Motor neuron (in vitro differentiated cells): ENCODE data around the gene AMFR. TPM values are rescaled to one million over a fixed set of nuclear protein-coding genes. Genes with fewer than 3 reads are reported as not detected.
"Not testable (repeated sequence)": the region's sequence is repeated elsewhere in the genome, so short reads cannot be mapped to it uniquely, and the experiment has no call there.

ENCODE experiments used
- ATAC-seq, 8 experiments: fragments of 200-7000 bp; cut with Tn5 transposase; replicated peaks in 6 of 8; 2 replicates each; pipeline ENCODE4 v1.8.0; 2021; ENCODE audit warnings: mild to moderate bottlenecking in 8 of 8, moderate library complexity in 8 of 8
- H3K27ac ChIP-seq, 2 donors: fragments of 250-450 bp; sonication (Bioruptor Pico); 2 replicates each; pipeline ENCODE4 v1.9.0; 2021; ENCODE audit warnings: antibody characterized with exemption in 2 of 2, mild to moderate bottlenecking in 2 of 2, moderate library complexity in 1 of 2
- H3K4me1 ChIP-seq, 2 donors: fragments of 250-450 bp; sonication (Bioruptor Pico); replicated peaks in 1 of 2; 2 replicates each; pipeline ENCODE4 v1.6.1; 2021; ENCODE audit warnings: antibody characterized with exemption in 2 of 2, mild to moderate bottlenecking in 2 of 2, moderate library complexity in 1 of 2
- H3K4me3 ChIP-seq, 5 donors: fragments of 250-450 bp; sonication (Bioruptor Pico); 2 replicates each; pipeline ENCODE4 v1.9.0; 2021; ENCODE audit warnings: antibody characterized with exemption in 5 of 5, mild to moderate bottlenecking in 5 of 5, moderate library complexity in 4 of 5
- WGBS, 10 experiments: fragments of 450-650 bp; shearing (Covaris generic); methylation state at CpG; one replicate each; pipeline ENCODE4 v1.0.0; 2022; 5-methylcytosine and 5-hydroxymethylcytosine counted together
- in situ Hi-C, 9 experiments: fragments of 400-800 bp; cut with MboI; loops; one replicate each; pipeline ENCODE4 v1.15.0; 2021; ENCODE audit warnings: low sequenced_read_pairs in 9 of 9, low pct_unique_long_range_greater_than_20kb in 2 of 9; ENCODE audit not compliant: unreplicated experiment in 9 of 9
- total RNA-seq, 8 experiments: library from RNA; unstranded; fragments of 300-600 nt; gene quantifications; 2 replicates each; pipeline versions ENCODE4 v1.2.3 to v1.2.4, GENCODE V29; 2022

AMFR gene
- total RNA-seq, 8 experiments from 2014 or later, result 49.1 to 165 (median 60.1) TPM

DNA sequence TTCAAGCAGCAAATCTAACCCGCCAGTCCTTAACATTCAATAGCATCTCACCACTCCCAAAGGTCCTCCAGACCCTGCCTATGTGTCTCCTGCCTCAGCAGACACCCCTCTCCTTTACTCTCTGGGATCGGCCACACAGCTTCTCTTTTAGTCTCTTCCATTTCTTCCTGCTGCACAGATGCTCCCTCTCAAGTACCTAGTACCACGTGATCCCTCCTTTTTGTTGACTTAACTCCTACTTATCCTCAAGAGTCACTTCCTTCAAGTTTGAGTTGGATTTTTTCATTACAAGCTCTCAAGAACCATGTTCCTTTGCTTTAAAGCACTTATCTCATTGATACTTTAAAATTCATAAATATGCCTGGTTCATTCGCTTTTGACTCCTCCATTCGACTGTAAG, 24.9 kb downstream of the AMFR start:
- H3K4me1 ChIP-seq, result peaks cover 0 to 10% of the 10 kb centered on the region in 2 donors
- in situ Hi-C loops, result no loop called here
- no peak overlapping the region for H3K4me3 ChIP-seq
- 11 to 100% (median 77%) methylated on average over 1 to 5 of the region's 5 CpGs for WGBS, 10 experiments
- ATAC-seq, result no peak
- H3K27ac ChIP-seq, result no peak overlapping the region

DNA sequence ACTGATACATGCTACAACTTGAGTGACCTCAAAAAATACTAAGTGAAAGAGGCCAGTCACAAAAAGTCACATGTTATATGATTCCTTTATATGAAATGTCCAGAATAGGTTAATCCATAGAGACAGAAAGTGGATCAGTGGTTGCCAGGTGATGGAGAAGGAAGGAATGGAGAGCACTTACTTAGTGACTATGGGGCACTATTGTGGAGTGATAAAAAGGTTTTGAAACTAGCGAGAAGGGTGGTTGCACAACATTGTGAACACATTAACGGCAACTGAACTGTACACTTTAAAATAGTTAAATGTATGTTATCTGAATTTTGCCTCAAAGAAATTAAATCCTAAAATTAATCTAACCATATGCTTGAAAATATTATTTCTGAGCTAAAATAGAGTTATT, 25.9 kb downstream of the AMFR start:
- peak in 4 of 8 experiments; percentile 50 to 100 (median 78) for ATAC-seq
- in situ Hi-C loops, result no loop called here
- no peak overlapping the region for H3K27ac ChIP-seq
- H3K4me3 ChIP-seq, result no peak overlapping the region
- WGBS, 10 experiments, result 0 to 100% (median 60%) methylated on average over 1 to 2 of the region's 2 CpGs; no CpG with 5 or more reads in 1 of the 10 experiments
- peaks cover 0 to 10% of the 10 kb centered on the region in 2 donors for H3K4me1 ChIP-seq

GRCh38 chr16:56399047-56399446, 26.3 kb downstream of the AMFR start:
- Histone ChIP-seq H3K4me3 (no peak overlapping the region), H3K27ac (no peak overlapping the region), H3K4me1 (peaks cover 0 to 10% of the 10 kb centered on the region in 2 donors)
- peak in 1 of 8 experiments; percentile 38 for ATAC-seq
- in situ Hi-C loops, result no loop called here
- WGBS, 10 experiments, result 75 to 100% (median 90%) methylated on average over 1 to 2 of the region's 2 CpGs; no CpG with 5 or more reads in 1 of the 10 experiments

GRCh38 chr16:56396724-56397123, 28.6 kb downstream of the AMFR start:
- 80 to 100% (median 93%) methylated on average over 1 to 3 of the region's 3 CpGs; no CpG with 5 or more reads in 6 of the 10 experiments for WGBS, 10 experiments
- H3K27ac ChIP-seq, H3K4me1 ChIP-seq, ATAC-seq, in situ Hi-C loops, H3K4me3 ChIP-seq: not testable (repeated sequence)

- no peak for ATAC-seq
- in situ Hi-C loops, result no loop called here
- Histone ChIP-seq H3K27ac (no peak overlapping the region), H3K4me1 (no peaks in the 10 kb centered on the region), H3K4me3 (no peak overlapping the region)
- WGBS, 10 experiments, result 13 to 100% (median 83%) methylated on average over 1 to 3 of the region's 3 CpGs; no CpG with 5 or more reads in 1 of the 10 experiments
Observed at GRCh38 chr16:56389554-56389953, 35.8 kb downstream of the AMFR start.

DNA sequence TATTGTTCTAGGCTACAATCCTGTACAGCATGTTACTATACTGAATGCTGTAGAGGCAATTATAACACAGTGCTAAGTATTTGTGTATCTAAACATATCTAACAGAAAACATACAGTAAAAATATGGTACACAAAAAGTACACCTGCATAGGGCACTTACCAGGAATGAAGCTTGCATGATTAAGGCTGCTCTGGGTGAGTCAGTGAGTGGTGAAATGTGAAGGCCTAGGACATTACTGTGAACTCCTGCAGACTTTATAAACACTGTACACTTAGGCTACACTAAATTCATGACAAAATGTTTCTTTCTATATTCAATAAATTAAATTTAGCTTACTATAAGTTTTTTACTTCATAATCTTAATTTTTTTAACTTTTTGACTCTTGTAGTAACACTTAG, 37.1 kb downstream of the AMFR start:
- Histone ChIP-seq H3K4me3 (no peak overlapping the region), H3K4me1 (no peaks in the 10 kb centered on the region), H3K27ac (no peak overlapping the region)
- in situ Hi-C loops, result no loop called here
- no peak for ATAC-seq

DNA sequence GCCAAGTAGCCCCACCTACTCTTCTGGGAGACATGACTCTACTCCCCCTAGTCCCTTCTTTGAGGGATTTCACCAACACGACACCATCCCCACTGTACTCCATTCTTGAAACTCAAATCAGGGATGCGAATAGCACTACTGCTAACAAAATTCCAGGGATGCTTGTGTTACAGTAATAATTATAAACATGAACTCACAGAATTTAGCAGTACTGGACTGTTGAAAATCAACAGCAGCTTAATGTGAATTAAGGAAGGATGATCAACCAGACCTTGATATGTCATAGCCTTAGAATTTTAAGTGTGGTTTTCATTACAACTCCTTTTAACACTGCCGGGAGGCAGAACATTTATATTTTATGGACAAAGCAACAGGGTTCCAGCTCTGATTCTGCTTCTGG, 37.9 kb downstream of the AMFR start:
- Histone ChIP-seq H3K4me1 (no peaks in the 10 kb centered on the region), H3K4me3 (no peak overlapping the region), H3K27ac (no peak overlapping the region)
- no peak for ATAC-seq
- WGBS, 10 experiments, result 22 to 100% (median 100%) methylated on average over 1 to 3 of the region's 3 CpGs; no CpG with 5 or more reads in 3 of the 10 experiments
- in situ Hi-C loops, result no loop called here

GRCh38 chr16:56384074-56384721, 41.1 kb downstream of the AMFR start:
- ATAC-seq, result no peak
- in situ Hi-C loops, result no loop called here
- no peak overlapping the region for H3K27ac ChIP-seq
- H3K4me1 ChIP-seq, result no peaks in the 10 kb centered on the region
- WGBS, 10 experiments, result 72 to 94% (median 91%) methylated on average over 1 to 3 of the region's 4 CpGs; no CpG with 5 or more reads in 1 of the 10 experiments
- H3K4me3 ChIP-seq, result no peak overlapping the region

GRCh38 chr16:56382901-56383355, 42.4 kb downstream of the AMFR start:
- no peaks in the 10 kb centered on the region for H3K4me1 ChIP-seq
- peak in 3 of 8 experiments; percentile 69 to 90 (median 79) for ATAC-seq
- 61 to 100% (median 86%) methylated on average over 1 to 5 of the region's 5 CpGs; no CpG with 5 or more reads in 1 of the 10 experiments for WGBS, 10 experiments
- in situ Hi-C loops, result no loop called here
- H3K27ac ChIP-seq, result no peak overlapping the region
- no peak overlapping the region for H3K4me3 ChIP-seq

DNA sequence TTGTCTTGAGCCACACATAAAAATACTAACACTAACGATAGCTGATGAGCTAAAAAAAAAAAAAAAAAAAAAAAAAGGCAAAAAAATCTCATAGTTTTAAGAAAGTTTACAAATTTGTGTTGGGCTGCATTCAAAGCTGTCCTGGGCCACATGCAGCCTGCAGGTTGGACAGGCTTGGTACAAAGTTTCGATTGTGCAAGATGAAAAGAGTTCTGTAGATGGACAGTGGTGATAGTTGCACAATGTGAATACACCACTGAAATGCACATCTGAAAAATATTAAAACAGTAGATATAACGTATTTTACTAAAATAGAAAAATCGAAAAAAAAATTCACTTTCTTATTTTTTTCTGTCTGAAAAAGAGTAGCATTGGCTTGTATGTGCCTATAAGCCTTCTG, 42.9 kb downstream of the AMFR start:
- in situ Hi-C loops, result no loop called here
- WGBS, 10 experiments, result 57 to 96% (median 87%) methylated on average over 2 to 4 of the region's 4 CpGs; no CpG with 5 or more reads in 1 of the 10 experiments
- Histone ChIP-seq H3K27ac (no peak overlapping the region), H3K4me1 (no peaks in the 10 kb centered on the region), H3K4me3 (no peak overlapping the region)
- ATAC-seq, result no peak

DNA sequence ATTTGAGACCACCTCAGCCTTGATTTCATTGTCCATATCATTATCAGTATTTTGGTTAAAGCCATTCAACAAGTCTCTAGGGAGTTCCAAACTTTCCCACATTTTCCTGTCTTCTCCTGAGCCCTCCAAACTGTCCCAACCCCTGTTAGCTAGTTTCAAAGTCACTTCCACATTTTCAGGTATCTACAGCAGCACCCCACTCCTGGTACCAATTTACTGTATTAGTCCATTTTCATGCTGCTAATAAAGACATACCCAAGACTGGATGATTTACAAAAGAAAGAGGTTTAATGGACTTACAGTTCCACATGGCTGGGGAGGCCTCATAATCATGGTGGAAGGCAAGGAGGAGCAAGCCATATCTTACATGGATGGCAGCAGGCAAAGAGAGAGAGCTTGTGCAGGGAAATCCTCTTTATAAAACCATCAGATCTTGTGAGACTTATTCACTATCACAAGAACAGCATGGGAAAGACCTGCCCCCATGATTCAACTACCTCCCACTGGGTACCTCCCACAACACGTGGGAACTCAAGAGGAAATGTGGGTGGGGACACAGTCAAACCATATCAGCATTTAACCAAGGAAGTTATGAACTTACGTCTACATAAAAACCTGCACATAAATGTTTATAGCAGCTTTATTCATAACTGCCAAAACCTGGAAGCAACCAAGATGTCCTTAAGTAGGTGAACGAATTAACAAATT, 44.4 kb downstream of the AMFR start:
- ATAC-seq, H3K4me3 ChIP-seq, H3K27ac ChIP-seq, in situ Hi-C loops, H3K4me1 ChIP-seq: not testable (repeated sequence)
- 88 to 100% (median 100%) methylated on average over 1 to 3 of the region's 3 CpGs for WGBS, 10 experiments

- H3K4me3 ChIP-seq, H3K27ac ChIP-seq, H3K4me1 ChIP-seq, in situ Hi-C loops, ATAC-seq: not testable (repeated sequence)
- WGBS, 10 experiments, result 40 to 100% (median 93%) methylated on average over 1 to 6 of the region's 6 CpGs; no CpG with 5 or more reads in 1 of the 10 experiments
Observed at GRCh38 chr16:56379044-56379443, 46.3 kb downstream of the AMFR start.

GRCh38 chr16:56375792-56376191, 49.6 kb downstream of the AMFR start:
- H3K4me3 ChIP-seq, H3K27ac ChIP-seq, in situ Hi-C loops, H3K4me1 ChIP-seq, ATAC-seq: not testable (repeated sequence)
- WGBS, 10 experiments, result 40 to 100% (median 94%) methylated on average over 1 to 6 of the region's 6 CpGs; no CpG with 5 or more reads in 1 of the 10 experiments
